ENCODE data around the gene THBS3.
"Not testable (repeated sequence)": the region's sequence is repeated elsewhere in the genome, so short reads cannot be mapped to it uniquely, and the experiment has no call there.

The THBS3 gene

GRCh38 chr1:155171836-155172731, 35.6 kb downstream of the THBS3 start:
- no peak for TF ChIP-seq CTCF (IDR thresholded peaks at IDR 0.05; ENCODE audit: insufficient read depth, low read depth, low read length, missing control alignments)

GRCh38 chr1:155170806-155171205, 36.9 kb downstream of the THBS3 start:
- H3K4me3 ChIP-seq (ENCODE audit: low read length), result no peak overlapping the region
- no peak for DNase-seq (ENCODE audit: low read depth)
- no peak for TF ChIP-seq CTCF (IDR thresholded peaks at IDR 0.05; ENCODE audit: insufficient read depth, low read depth, low read length, missing control alignments)

More at GRCh38 chr1:155171836-155172731, 35.6 kb downstream of the THBS3 start:
- peak overlapping the region; percentile 97 for H3K4me3 ChIP-seq (ENCODE audit: low read length)
- DNase-seq (ENCODE audit: low read depth), result no peak

DNA sequence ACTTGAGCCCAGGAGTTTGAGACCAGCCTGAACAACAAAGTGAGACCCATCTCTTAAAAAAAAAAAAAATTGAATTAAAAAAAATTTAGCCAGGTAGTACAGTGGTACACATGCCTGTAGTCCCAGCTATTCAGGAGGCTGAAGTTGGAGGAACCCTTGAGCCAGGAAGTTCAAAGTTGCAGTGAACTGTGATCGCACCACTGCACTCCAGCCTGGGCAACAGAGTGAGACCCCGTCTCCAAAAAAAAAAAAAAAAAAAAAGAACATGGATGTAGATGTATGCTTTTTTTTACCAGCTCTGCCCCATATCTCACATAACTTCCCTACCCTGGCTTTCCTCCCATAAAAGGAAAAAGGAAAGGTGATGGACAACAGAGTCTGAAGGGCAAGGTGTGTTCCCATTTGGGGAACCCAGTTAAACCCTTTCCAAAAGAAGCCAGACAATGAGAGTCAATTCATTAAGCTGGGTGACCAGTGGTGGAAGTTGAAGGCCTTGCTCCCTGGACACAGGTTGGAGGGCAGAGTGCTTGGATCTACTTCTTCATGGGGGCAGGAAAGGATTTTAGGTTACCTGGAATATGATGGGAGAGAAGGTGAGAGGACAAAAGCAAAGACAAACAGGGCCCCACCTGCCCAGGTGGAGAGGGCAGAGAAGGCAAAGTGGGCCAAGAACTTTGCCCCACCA, 37.5 kb downstream of the THBS3 start:
- no peak for DNase-seq (ENCODE audit: low read depth)
- no peak overlapping the region for H3K4me3 ChIP-seq (ENCODE audit: low read length)
- TF ChIP-seq CTCF (IDR thresholded peaks at IDR 0.05; ENCODE audit: insufficient read depth, low read depth, low read length, missing control alignments), result no peak

DNA sequence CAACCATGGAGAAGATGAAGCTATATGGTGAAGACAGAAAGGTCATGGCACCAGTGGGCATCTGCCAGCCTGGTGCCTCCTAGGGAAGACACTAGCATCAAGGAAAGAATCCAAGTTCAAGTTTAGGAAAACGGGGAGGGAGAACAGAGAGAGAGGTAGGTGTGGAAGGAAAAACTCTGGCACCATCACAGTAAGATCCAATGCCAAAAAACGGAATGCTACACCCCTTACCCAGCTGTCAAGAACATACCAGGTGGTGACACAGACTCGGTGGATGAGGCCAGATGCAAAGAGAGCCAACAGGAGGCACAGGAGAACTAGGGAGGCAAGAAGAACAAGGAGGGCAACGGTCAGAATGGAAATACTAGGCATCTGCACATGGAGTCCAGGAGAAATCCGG, 38.2 kb downstream of the THBS3 start:
- no peak overlapping the region for H3K4me3 ChIP-seq (ENCODE audit: low read length)
- TF ChIP-seq CTCF (IDR thresholded peaks at IDR 0.05; ENCODE audit: insufficient read depth, low read depth, low read length, missing control alignments), result no peak
- no peak for DNase-seq (ENCODE audit: low read depth)

DNA sequence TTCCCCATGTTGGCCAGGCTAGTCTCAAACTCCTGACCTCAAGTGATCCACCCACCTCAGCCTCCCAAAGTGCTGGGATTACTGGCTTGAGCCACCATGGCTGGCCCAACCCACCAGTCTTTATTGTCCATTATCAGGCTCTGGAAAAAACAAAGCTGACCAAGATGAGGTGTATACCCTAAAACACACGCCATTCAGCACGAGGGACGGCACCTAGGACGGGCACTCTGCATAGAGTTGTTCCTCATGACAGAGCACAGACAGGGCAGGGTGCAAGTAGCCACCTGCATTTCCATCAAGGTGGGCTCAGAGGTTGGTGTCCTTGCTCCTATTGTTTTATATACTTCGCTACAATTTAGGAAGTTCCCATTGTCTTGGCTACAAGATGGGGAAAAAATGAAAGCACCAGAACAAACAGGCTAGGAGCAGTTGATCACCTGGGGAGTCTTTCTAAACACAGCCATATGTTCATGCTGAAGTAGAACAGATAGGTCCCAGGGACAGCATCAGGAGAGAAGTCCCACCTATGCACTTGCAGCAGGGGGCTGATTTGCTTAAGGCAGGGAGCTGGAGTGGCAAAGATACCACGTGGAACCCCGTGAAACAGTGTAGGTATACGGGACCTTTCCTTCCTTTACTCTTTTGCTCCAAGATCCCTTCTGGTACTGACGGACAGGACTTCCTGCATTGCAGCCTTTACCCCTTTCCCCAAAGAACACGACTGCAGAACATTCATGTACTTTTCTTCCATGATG, 39.1 kb downstream of the THBS3 start:
- no peak for TF ChIP-seq CTCF (IDR thresholded peaks at IDR 0.05; ENCODE audit: insufficient read depth, low read depth, low read length, missing control alignments)
- no peak overlapping the region for H3K4me3 ChIP-seq (ENCODE audit: low read length)
- no peak for DNase-seq (ENCODE audit: low read depth)

DNA sequence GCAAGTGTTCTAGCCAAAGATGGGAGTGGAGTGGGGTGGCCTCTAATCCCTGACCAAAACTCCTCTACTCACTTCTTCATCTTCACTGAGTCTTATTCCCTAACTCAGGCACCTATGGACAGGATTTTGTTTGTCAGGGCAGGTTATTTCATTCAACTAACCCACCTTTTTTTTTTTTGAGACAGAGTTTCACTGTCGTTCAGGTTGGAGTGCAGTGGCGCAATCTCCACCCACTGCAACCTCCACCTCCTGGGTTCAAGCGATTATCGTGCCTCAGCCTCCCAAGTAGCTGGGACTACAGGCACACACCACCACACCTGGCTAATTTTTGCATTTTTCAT, 39.6 kb downstream of the THBS3 start:
- H3K4me3 ChIP-seq (ENCODE audit: low read length); DNase-seq (ENCODE audit: low read depth): not testable (repeated sequence)
